ENCODE data around the gene XK. TPM values are rescaled to one million over a fixed set of nuclear protein-coding genes. Genes with fewer than 3 reads are reported as not detected.
"Not testable (repeated sequence)": the region's sequence is repeated elsewhere in the genome, so short reads cannot be mapped to it uniquely, and the experiment has no call there.

Gene XK
- 1.9 and 2.8 TPM in 2 replicates for total RNA-seq (2014; rRNA removed; shearing (Covaris generic))

DNA sequence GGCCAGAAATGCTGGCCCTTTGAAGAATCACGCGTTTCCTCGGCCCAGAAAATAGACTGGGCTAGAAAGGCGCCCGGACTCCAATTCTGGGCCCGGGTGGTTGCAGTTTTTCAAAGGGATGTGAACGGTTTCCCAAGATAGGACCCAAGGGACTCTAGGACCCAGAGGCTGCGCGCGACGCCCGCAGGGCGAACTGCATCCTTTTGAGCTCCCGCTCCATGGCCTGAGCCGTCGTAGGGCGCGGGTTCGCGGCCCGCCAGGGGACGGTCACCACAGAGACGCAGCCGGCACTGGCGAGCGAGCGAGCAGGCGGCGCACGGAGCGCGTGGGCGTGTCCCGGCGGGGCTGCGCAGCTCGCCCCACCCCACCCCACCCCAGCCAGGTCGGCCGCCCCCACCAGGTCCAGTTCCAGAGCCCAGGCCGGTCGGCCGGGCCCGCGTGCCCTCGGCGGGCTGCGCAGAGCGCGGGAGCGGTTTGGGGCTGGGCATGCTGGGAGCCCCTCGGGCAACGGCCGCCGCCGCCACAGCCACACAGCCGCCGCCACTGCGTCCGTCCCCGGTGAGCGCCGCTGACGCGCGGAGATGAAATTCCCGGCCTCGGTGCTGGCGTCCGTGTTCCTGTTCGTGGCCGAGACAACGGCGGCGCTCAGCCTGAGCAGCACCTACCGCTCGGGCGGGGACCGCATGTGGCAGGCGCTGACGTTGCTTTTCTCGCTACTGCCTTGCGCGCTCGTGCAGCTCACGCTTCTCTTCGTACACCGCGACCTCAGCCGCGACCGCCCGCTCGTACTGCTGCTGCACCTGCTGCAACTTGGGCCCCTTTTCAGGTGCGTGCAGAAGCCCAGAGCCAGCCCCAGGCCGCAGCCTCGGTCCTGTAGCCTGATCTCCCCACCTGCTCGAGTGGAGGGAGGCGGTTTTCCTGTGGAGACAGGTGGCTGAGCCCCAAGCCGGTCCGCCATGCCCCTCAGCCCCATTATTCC, at the start of gene XK:
Gene XK, plus strand, starts transcription at position 411 of the 979 bp plus-strand sequence. Its CDS starts 171 bp downstream, at position 582.
- DNase-seq (ENCODE audit: low read depth in 1 of 2, low spot score in 2 of 2): peak; percentile 53 to 69

GRCh38 chrX:37638047-37638446, 47.5 kb upstream of the XK start:
- Histone ChIP-seq H3K4me3 (no peak overlapping the region), H3K9me3 (replicated peaks) (no peaks in the 10 kb centered on the region)
- no peak for DNase-seq (ENCODE audit: low read depth in 1 of 2, low spot score in 2 of 2)

More for the DNA sequence above, at the start of gene XK:
- peak within 1 kb of the TSS; percentile 50 for H3K4me3 ChIP-seq
- H3K9me3 ChIP-seq (replicated peaks): no peaks in the 10 kb centered on the region
- peak within 1 kb of the TSS; percentile 87 for H3K27ac ChIP-seq
- no peaks in the 10 kb centered on the region for H3K36me3 ChIP-seq
- H3K4me1 ChIP-seq (replicated peaks): peaks cover 24% of the 10 kb centered on the region
- no peaks in the 10 kb centered on the region for H3K27me3 ChIP-seq (replicated peaks)

GRCh38 chrX:37640142-37640541, 45.4 kb upstream of the XK start:
- DNase-seq (ENCODE audit: low read depth in 1 of 2, low spot score in 2 of 2): no peak
- H3K4me1 ChIP-seq (replicated peaks): no peaks in the 10 kb centered on the region
- H3K27ac ChIP-seq: no peak overlapping the region
- H3K4me3 ChIP-seq: no peak overlapping the region
- no peaks in the 10 kb centered on the region for H3K9me3 ChIP-seq (replicated peaks)
- no peaks in the 10 kb centered on the region for H3K27me3 ChIP-seq (replicated peaks)
- H3K36me3 ChIP-seq: no peaks in the 10 kb centered on the region

More at GRCh38 chrX:37638047-37638446, 47.5 kb upstream of the XK start:
- Histone ChIP-seq H3K36me3 (no peaks in the 10 kb centered on the region), H3K27me3 (replicated peaks) (no peaks in the 10 kb centered on the region), H3K27ac (no peak overlapping the region), H3K4me1 (replicated peaks) (no peaks in the 10 kb centered on the region)

- DNase-seq (ENCODE audit: low read depth in 1 of 2, low spot score in 2 of 2): no peak
- H3K4me1 ChIP-seq (replicated peaks): no peaks in the 10 kb centered on the region
Measured at GRCh38 chrX:37641859-37642258, 43.7 kb upstream of the XK start.

GRCh38 chrX:37644381-37645305, 40.9 kb upstream of the XK start:
- H3K4me1 ChIP-seq (replicated peaks): no peaks in the 10 kb centered on the region
- H3K9me3 ChIP-seq (replicated peaks): no peaks in the 10 kb centered on the region
- H3K4me3 ChIP-seq: no peak overlapping the region
- H3K27me3 ChIP-seq (replicated peaks): no peaks in the 10 kb centered on the region
- no peak for DNase-seq (ENCODE audit: low read depth in 1 of 2, low spot score in 2 of 2)
- H3K27ac ChIP-seq: no peak overlapping the region
- H3K36me3 ChIP-seq: no peaks in the 10 kb centered on the region

More at GRCh38 chrX:37641859-37642258, 43.7 kb upstream of the XK start:
- Histone ChIP-seq H3K27me3 (replicated peaks) (no peaks in the 10 kb centered on the region), H3K36me3 (no peaks in the 10 kb centered on the region), H3K4me3 (no peak overlapping the region), H3K27ac (no peak overlapping the region), H3K9me3 (replicated peaks) (no peaks in the 10 kb centered on the region)

- H3K4me1 ChIP-seq (replicated peaks): no peaks in the 10 kb centered on the region
- no peak overlapping the region for H3K4me3 ChIP-seq
- H3K9me3 ChIP-seq (replicated peaks): no peaks in the 10 kb centered on the region
- H3K27me3 ChIP-seq (replicated peaks): no peaks in the 10 kb centered on the region
- DNase-seq (ENCODE audit: low read depth in 1 of 2, low spot score in 2 of 2): no peak
- no peaks in the 10 kb centered on the region for H3K36me3 ChIP-seq
- H3K27ac ChIP-seq: no peak overlapping the region
Measured at GRCh38 chrX:37646254-37646653, 39.3 kb upstream of the XK start.

GRCh38 chrX:37650879-37651278, 34.7 kb upstream of the XK start:
- H3K4me1 ChIP-seq (replicated peaks); DNase-seq (ENCODE audit: low read depth in 1 of 2, low spot score in 2 of 2); H3K27ac ChIP-seq; H3K27me3 ChIP-seq (replicated peaks); H3K36me3 ChIP-seq; H3K4me3 ChIP-seq; H3K9me3 ChIP-seq (replicated peaks): not testable (repeated sequence)

- no peaks in the 10 kb centered on the region for H3K36me3 ChIP-seq
- H3K27me3 ChIP-seq (replicated peaks): no peaks in the 10 kb centered on the region
- H3K9me3 ChIP-seq (replicated peaks): no peaks in the 10 kb centered on the region
- no peak for DNase-seq (ENCODE audit: low read depth in 1 of 2, low spot score in 2 of 2)
- no peak overlapping the region for H3K27ac ChIP-seq
- no peak overlapping the region for H3K4me3 ChIP-seq
- H3K4me1 ChIP-seq (replicated peaks): no peaks in the 10 kb centered on the region
Measured at GRCh38 chrX:37651921-37652452, 33.6 kb upstream of the XK start.

GRCh38 chrX:37652589-37653231, 32.9 kb upstream of the XK start:
- no peak for DNase-seq (ENCODE audit: low read depth in 1 of 2, low spot score in 2 of 2)
- Histone ChIP-seq H3K27ac (no peak overlapping the region), H3K4me1 (replicated peaks) (no peaks in the 10 kb centered on the region), H3K27me3 (replicated peaks) (no peaks in the 10 kb centered on the region), H3K36me3 (no peaks in the 10 kb centered on the region), H3K4me3 (no peak overlapping the region), H3K9me3 (replicated peaks) (no peaks in the 10 kb centered on the region)

DNA sequence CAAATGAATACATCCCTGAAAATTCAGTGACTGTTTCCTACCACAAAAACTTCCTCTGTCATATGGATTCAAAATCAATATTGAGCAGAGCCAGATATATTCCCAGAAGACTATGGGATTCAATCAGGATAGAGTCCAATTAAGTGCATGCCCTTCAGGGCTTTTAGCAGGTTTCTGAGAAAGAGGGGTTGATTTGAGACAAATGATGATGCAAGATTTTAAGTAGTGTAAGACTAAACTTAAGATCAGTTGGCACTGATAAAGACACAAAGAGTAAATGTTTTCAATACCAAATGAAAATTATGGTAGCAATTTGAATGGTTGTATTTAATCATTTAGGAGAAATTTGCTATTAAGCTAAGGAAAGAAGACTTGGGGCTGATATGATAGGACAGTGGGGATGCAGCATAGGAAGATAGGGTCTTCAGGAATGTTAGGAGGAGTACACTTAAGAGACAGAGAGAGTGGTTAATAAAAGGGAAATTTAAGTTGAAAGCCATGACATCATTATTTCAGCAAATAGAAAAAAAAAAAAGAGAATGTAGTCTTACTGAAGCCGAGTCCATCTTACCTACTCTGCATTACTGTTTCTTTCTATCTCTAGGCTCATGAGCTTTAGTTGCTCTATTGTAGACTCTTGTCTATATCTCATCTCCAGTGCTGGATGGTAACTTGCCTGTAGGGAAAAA, 32.0 kb upstream of the XK start:
- no peaks in the 10 kb centered on the region for H3K4me1 ChIP-seq (replicated peaks)
- DNase-seq (ENCODE audit: low read depth in 1 of 2, low spot score in 2 of 2): no peak
- H3K9me3 ChIP-seq (replicated peaks): no peaks in the 10 kb centered on the region
- H3K27ac ChIP-seq: no peak overlapping the region
- H3K27me3 ChIP-seq (replicated peaks): no peaks in the 10 kb centered on the region
- no peak overlapping the region for H3K4me3 ChIP-seq
- H3K36me3 ChIP-seq: no peaks in the 10 kb centered on the region

- H3K4me1 ChIP-seq (replicated peaks): no peaks in the 10 kb centered on the region
- no peak overlapping the region for H3K27ac ChIP-seq
- H3K36me3 ChIP-seq: no peaks in the 10 kb centered on the region
- no peak for DNase-seq (ENCODE audit: low read depth in 1 of 2, low spot score in 2 of 2)
- no peaks in the 10 kb centered on the region for H3K9me3 ChIP-seq (replicated peaks)
- no peaks in the 10 kb centered on the region for H3K27me3 ChIP-seq (replicated peaks)
- H3K4me3 ChIP-seq: no peak overlapping the region
Measured at GRCh38 chrX:37658343-37659030, 27.1 kb upstream of the XK start.

DNA sequence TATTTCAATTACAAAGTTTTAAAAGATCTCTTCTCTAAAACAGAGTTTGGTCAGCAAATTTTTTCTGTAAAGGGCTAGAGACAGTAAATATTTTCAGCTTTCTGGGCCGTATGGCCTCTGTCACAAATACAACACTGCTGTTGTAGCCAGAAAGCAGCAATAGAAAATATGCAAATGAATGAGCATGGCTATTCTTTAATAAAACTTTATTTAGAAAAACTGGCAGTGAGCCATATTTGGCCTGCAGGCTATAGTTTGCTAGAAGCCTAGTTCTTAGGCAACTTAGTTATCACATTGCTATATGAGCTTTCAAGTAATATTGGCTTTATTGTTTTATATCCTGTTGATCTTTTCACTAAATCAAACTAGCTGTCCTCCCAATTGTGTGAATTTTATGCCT, 26.5 kb upstream of the XK start:
- Histone ChIP-seq H3K27me3 (replicated peaks) (no peaks in the 10 kb centered on the region), H3K4me3 (no peak overlapping the region), H3K9me3 (replicated peaks) (no peaks in the 10 kb centered on the region), H3K4me1 (replicated peaks) (no peaks in the 10 kb centered on the region), H3K27ac (no peak overlapping the region), H3K36me3 (no peaks in the 10 kb centered on the region)
- no peak for DNase-seq (ENCODE audit: low read depth in 1 of 2, low spot score in 2 of 2)
